T-helper 22 cell (primary cell): Measurements from ENCODE around the gene GPANK1.

Experiments used
- DNase-seq: peaks from one replicate; pipeline ENCODE4 v3.0.0-alpha.2; 2020; ENCODE audit warnings: low read depth

The GPANK1 gene

DNA sequence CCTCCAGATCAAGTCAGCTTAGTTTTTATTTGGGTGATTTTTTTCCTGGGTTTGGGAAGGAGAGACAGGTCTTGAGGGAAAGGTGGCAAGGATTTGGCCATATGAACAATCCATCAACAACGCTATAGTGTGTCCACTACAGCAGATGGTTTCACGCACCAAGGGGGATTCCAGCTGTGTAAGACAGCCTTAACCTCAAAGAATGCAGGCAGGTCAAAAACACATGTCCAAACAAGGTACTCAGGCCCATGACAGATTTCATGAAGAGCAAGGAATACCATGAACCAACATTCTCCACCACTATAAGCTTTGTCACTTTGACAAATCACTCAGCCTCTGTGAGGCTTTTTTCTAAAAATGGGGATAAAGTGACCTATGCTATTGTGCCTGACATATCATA is 47.8 kb downstream of the GPANK1 start:
- DNase-seq, result no peak

DNA sequence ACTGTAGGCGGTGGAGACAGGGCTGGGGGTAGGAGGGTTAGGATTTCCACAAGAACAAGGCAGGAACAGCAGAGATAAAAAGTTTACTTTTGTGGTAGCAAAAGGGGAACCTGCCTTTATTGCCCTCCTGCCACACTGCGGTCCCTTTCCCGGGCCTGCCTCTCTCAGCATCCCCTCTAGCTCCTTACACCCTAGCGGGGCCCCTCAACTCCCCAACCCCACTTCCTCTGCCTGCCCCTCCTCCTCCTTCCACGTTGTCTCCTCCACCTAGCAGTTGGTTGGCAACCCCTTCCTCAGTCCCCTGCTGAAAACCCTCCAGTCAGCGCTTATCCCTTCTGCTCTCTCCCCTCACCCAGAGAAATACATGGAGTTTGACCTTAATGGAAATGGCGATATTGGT is 49.0 kb downstream of the GPANK1 start:
- no peak for DNase-seq

DNA sequence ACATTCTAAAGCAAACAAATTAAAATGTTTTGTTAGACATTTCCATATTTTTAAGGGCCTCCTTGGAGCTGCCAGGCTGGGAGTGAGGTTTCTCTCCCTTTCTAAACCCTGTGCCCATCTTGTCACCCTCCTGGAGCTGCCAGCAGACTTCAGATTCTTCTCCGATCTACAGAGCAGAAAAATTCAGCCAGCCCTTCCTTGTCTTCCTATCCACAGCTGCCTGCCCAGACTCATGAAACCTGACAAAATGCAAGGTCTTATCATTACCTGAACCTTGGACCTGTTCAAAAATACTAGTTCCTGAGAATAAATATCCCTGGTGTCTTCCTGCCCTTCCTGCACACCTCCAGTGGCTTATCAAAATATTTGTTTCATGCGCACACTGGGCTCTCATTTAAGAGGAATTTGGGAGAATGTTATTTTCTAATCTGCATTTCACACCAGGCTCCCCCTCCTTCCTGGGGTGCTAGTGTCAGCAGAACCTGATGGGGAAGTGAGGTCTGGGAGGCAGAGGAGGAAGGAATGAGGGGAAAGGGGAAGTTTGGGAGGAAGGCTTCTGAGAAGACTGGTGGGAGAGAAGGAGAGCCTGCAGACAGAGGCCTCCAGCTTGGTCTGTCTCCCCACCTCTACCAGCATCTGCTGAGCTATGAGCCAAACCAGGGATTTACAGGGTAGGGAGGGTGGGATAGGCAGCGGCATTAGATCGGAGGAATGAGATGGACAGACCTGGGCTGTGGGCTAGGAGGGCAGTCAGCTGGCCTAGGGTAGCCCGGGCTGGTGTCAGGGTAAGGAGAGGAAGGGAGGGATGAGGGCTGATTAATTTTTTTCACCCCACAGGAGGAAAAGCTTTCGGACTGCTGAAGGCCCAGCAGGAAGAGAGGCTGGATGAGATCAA is 49.9 kb downstream of the GPANK1 start, which contains the start of gene AIF1:
TSS of gene AIF1 (plus strand) at position 551 of the 895 bp plus-strand sequence. CDS start at position 647, 96 bp downstream.
- no peak for DNase-seq

DNA sequence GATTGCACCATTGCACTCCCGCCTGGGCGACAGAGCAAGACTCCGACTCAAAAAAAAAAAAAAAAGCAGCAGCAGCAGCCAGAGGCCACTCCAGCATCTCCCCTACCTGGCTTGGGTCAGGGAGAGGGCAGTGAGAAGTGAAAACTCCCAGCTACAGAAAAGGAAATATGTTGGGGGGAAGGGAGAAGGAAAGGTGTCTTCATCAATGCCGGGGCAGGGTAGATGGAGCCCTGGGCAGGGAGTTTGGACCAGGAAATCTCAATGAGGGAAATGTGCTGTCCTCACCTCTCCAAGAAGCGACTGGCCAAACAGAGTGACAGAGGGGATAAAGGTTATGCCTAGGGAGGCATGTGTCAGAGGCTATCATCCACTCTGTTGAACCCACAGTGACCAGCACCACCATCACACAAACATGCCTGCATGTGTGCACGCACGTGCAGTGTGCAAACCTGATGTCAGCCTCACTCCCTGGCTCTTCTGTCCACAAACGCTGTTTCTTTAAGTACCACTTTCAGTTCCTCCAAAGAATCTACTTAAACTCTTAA is 50.6 kb downstream of the GPANK1 start:
- no peak for DNase-seq
